ENCODE data around the gene PIH1D1. TPM values are rescaled to one million over a fixed set of nuclear protein-coding genes. Genes with fewer than 3 reads are reported as not detected.

Gene PIH1D1
- total and polyA plus RNA-seq, 2 of the 8 experiments (the other 6 are each of a cell fraction or from before 2014, with no cell fraction given) = 146 to 195 TPM

DNA sequence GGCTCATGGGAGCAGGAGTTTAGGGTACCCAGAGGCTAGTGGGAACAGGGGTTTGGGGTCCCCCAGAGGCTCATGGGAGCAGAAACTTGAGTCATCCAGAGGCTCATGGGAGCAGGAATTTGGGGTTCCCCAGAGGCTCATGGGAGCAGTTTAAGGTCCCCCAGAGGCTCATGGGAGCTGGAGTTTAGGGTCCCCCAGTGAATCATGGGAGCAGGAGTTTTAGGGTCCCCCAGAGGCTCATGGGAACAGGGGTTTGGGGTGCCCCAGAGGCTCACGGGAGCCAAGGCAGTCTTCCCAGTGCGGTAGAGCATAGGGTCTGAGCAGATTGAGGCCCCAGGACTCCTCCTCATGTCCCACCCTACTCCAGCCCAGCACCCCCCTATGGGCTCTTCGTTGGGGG lies 13.8 kb upstream of the PIH1D1 start (continued):
- no peak for TF ChIP-seq EGR1 (IDR thresholded peaks at IDR 0.05; ENCODE audit: borderline replicate concordance, low read depth, low read length)
- no peak for TF ChIP-seq POLR2A (IDR thresholded peaks at IDR 0.05; ENCODE audit: control extremely low read depth in 1 of 2, low read depth in 2 of 2, low read length in 2 of 2)
- no peak for TF ChIP-seq BRCA1 (IDR thresholded peaks at IDR 0.05; ENCODE audit: low read depth, low read length)
- no peak for TF ChIP-seq CBX8 (IDR thresholded peaks at IDR 0.05; ENCODE audit: borderline replicate concordance, low read depth, low read length)
- TF ChIP-seq, protein P1, sequence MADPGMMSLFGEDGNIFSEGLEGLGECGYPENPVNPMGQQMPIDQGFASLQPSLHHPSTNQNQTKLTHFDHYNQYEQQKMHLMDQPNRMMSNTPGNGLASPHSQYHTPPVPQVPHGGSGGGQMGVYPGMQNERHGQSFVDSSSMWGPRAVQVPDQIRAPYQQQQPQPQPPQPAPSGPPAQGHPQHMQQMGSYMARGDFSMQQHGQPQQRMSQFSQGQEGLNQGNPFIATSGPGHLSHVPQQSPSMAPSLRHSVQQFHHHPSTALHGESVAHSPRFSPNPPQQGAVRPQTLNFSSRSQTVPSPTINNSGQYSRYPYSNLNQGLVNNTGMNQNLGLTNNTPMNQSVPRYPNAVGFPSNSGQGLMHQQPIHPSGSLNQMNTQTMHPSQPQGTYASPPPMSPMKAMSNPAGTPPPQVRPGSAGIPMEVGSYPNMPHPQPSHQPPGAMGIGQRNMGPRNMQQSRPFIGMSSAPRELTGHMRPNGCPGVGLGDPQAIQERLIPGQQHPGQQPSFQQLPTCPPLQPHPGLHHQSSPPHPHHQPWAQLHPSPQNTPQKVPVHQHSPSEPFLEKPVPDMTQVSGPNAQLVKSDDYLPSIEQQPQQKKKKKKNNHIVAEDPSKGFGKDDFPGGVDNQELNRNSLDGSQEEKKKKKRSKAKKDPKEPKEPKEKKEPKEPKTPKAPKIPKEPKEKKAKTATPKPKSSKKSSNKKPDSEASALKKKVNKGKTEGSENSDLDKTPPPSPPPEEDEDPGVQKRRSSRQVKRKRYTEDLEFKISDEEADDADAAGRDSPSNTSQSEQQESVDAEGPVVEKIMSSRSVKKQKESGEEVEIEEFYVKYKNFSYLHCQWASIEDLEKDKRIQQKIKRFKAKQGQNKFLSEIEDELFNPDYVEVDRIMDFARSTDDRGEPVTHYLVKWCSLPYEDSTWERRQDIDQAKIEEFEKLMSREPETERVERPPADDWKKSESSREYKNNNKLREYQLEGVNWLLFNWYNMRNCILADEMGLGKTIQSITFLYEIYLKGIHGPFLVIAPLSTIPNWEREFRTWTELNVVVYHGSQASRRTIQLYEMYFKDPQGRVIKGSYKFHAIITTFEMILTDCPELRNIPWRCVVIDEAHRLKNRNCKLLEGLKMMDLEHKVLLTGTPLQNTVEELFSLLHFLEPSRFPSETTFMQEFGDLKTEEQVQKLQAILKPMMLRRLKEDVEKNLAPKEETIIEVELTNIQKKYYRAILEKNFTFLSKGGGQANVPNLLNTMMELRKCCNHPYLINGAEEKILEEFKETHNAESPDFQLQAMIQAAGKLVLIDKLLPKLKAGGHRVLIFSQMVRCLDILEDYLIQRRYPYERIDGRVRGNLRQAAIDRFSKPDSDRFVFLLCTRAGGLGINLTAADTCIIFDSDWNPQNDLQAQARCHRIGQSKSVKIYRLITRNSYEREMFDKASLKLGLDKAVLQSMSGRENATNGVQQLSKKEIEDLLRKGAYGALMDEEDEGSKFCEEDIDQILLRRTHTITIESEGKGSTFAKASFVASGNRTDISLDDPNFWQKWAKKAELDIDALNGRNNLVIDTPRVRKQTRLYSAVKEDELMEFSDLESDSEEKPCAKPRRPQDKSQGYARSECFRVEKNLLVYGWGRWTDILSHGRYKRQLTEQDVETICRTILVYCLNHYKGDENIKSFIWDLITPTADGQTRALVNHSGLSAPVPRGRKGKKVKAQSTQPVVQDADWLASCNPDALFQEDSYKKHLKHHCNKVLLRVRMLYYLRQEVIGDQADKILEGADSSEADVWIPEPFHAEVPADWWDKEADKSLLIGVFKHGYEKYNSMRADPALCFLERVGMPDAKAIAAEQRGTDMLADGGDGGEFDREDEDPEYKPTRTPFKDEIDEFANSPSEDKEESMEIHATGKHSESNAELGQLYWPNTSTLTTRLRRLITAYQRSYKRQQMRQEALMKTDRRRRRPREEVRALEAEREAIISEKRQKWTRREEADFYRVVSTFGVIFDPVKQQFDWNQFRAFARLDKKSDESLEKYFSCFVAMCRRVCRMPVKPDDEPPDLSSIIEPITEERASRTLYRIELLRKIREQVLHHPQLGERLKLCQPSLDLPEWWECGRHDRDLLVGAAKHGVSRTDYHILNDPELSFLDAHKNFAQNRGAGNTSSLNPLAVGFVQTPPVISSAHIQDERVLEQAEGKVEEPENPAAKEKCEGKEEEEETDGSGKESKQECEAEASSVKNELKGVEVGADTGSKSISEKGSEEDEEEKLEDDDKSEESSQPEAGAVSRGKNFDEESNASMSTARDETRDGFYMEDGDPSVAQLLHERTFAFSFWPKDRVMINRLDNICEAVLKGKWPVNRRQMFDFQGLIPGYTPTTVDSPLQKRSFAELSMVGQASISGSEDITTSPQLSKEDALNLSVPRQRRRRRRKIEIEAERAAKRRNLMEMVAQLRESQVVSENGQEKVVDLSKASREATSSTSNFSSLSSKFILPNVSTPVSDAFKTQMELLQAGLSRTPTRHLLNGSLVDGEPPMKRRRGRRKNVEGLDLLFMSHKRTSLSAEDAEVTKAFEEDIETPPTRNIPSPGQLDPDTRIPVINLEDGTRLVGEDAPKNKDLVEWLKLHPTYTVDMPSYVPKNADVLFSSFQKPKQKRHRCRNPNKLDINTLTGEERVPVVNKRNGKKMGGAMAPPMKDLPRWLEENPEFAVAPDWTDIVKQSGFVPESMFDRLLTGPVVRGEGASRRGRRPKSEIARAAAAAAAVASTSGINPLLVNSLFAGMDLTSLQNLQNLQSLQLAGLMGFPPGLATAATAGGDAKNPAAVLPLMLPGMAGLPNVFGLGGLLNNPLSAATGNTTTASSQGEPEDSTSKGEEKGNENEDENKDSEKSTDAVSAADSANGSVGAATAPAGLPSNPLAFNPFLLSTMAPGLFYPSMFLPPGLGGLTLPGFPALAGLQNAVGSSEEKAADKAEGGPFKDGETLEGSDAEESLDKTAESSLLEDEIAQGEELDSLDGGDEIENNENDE (IDR thresholded peaks at IDR 0.05; ENCODE audit: insufficient replicate concordance, low read length) = no peak
- TF ChIP-seq KDM1A (IDR thresholded peaks at IDR 0.05; ENCODE audit: borderline replicate concordance, low read length) = no peak
- no peak for TF ChIP-seq ZNF274 (IDR thresholded peaks at IDR 0.05; ENCODE audit: borderline replicate concordance, extremely low read depth, low read length)

All from H1 (cell line).